PC-9 (cell line): ENCODE results near the gene PIK3CB. TPM values are rescaled to one million over a fixed set of nuclear protein-coding genes. Genes with fewer than 3 reads are reported as not detected.
"Not testable (repeated sequence)": the region's sequence is repeated elsewhere in the genome, so short reads cannot be mapped to it uniquely, and the experiment has no call there.

Experiments used
- BruUV-seq: library from RNA; stranded (reverse); fragments of 400-500 nt; replicated peaks from 2 replicates; lab custom pipeline; 2021; lab: Mats Ljungman, UMichigan
- CTCF ChIA-PET: fragments of 300-600 bp; sonication (Branson Sonifier 250); formaldehyde crosslinking; loops from one replicate; lab custom pipeline; 2022; ENCODE audit warnings: antibody characterized with exemption; lab: Charles Lee
- POLR2A ChIA-PET: fragments of 300-600 bp; sonication (Branson Sonifier 250); formaldehyde crosslinking; loops from one replicate; lab custom pipeline; 2022; ENCODE audit warnings: antibody characterized with exemption; ENCODE audit not compliant: unreplicated experiment; lab: Charles Lee
- DNase-seq, 2 experiments: peaks; one replicate each; pipeline versions ENCODE4 v3.0.0 to v3.0.0-alpha.2; 2015 to 2022; ENCODE audit warnings: mixed read lengths in 1 of 2
- H2AFZ ChIP-seq: fragments of 200-600 bp; sonication (generic); 2 replicates; pipeline ENCODE4 v1.8.1; 2017; ENCODE audit warnings: antibody characterized with exemption
- H3F3A ChIP-seq: fragments of 200-600 bp; sonication (generic); 2 replicates; pipeline ENCODE4 v1.8.1; 2017; ENCODE audit warnings: antibody characterized with exemption, mild to moderate bottlenecking, low read depth; ENCODE audit not compliant: insufficient read depth
- H3K27ac ChIP-seq: fragments of 200-600 bp; sonication (generic); 2 replicates; pipeline ENCODE4 v1.6.1; 2016; ENCODE audit warnings: mixed run types
- H3K27me3 ChIP-seq: fragments of 200-600 bp; sonication (generic); 2 replicates; pipeline ENCODE4 v1.6.1; 2016; ENCODE audit warnings: low read depth, mixed run types; ENCODE audit not compliant: insufficient read depth
- H3K36me3 ChIP-seq: fragments of 200-600 bp; sonication (generic); 2 replicates; pipeline ENCODE4 v1.6.1; 2016; ENCODE audit warnings: low read depth, mixed run types
- H3K4me1 ChIP-seq: fragments of 200-600 bp; sonication (generic); replicated peaks from 2 replicates; pipeline ENCODE4 v1.6.1; 2016; ENCODE audit warnings: mixed run types; ENCODE audit not compliant: insufficient read depth
- H3K4me2 ChIP-seq: fragments of 200-600 bp; sonication (generic); 2 replicates; pipeline ENCODE4 v1.6.1; 2017; ENCODE audit warnings: mixed run types
- H3K4me3 ChIP-seq: fragments of 200-600 bp; sonication (generic); 2 replicates; pipeline ENCODE4 v1.6.1; 2016; ENCODE audit warnings: mixed run types
- H3K79me2 ChIP-seq: fragments of 200-600 bp; sonication (generic); 2 replicates; pipeline ENCODE4 v1.6.1; 2017; ENCODE audit warnings: low read depth, mixed run types
- H3K9me2 ChIP-seq: fragments of 200-600 bp; sonication (generic); 2 replicates; pipeline ENCODE4 v1.8.1; 2017; ENCODE audit warnings: mild to moderate bottlenecking; ENCODE audit not compliant: insufficient read depth
- H3K9me3 ChIP-seq: fragments of 200-600 bp; sonication (generic); 2 replicates; pipeline ENCODE4 v1.8.1; 2016; ENCODE audit warnings: low read depth; ENCODE audit not compliant: insufficient read depth
- H4K20me1 ChIP-seq: fragments of 200-600 bp; sonication (generic); 2 replicates; pipeline ENCODE4 v1.8.1; 2017; ENCODE audit not compliant: insufficient read depth
- EZH2 ChIP-seq: fragments of 200-600 bp; sonication (generic); IDR thresholded peaks from 2 replicates; pipeline ENCODE4 v1.8.0; 2017; ENCODE audit warnings: antibody characterized with exemption, low read depth
- intact Hi-C: fragments of 100-400 bp; cut with micrococcal nuclease; formaldehyde crosslinking; loops from one replicate; pipeline ENCODE4 v1.10.0; 2022; ENCODE audit not compliant: unreplicated experiment
- total RNA-seq: library from RNA; stranded (reverse); gene quantifications from 2 replicates; pipeline ENCODE4 v1.2.3, GENCODE V29; 2021
- TF ChIP-seq, protein P1 (sequence below): fragments of 200-600 bp; sonication (generic); conservative IDR thresholded peaks from 2 replicates; pipeline ENCODE4 v1.6.1; 2017; ENCODE audit warnings: mixed run types, antibody characterized with exemption, mild to moderate bottlenecking, moderate library complexity

PIK3CB gene
- total RNA-seq, 1 experiment from 2014 or later = 47.8 TPM

DNA sequence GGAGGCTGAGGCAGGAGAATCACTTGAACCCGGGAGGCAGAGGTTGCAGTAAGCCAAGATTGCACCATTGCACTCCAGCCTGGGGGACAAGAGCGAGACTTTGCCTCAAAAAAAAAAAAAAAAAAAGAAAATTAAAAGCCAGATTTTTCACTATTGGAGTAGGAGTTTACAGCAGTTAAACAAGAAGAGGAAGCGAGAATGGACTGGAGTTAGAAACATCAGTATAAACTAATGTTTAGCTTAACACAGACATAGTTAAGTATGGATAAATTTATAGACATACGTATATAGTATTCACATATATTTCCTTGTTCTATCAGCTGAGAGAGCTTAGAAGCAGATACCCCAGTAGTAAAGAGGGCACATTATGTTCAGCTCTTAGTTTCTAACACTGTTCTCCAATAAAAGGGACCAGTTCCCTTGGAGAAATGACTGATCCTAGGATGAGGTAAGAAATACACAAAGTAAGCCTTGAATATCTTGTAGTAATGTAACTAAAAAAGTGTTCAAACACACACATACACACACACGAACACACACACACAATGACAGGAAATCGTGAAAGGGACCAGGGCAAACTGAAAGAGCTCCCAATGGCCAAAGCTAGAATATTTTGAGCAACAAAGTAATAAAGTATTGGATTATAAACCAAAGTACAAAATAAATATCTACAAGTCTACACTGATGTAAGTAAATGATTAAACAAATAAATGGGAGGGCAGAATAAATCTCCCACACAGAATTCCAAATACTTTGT is 25.1 kb downstream of the PIK3CB start:
- H3K4me2 ChIP-seq = no peak overlapping the region
- CTCF ChIA-PET = no interaction called here

DNA sequence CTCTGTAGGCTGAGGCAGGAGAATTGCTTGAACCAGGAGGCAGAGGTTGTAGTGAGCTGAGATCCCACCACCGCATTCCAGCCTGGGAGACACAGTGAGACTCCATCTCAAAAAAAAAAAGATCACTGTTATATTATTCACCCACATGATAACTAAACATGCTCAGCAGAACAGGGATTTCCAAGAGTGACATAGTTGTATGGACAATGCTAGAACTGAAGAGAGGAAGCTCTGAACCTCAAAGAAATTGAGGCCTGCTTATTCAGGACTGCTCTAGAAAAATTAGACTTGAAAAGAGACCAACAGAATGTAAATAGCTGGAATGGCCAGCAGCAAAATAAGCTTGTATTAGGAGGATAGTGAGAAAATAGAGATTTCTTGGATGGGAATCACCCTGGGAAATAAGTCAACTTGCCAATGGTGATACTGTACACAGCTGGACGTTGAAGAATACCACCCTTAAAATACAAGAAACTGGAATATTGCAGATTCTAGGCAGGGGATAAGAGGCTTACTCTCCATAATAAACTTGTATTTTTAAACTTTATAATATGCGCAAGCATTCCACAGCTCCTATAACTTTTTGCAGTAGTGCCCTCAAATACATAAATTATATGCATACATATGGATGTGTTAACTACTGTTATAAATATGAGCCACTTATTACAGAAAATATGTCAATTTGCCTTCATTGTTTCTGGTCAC is 28.2 kb downstream of the PIK3CB start:
- TF ChIP-seq, protein P1, sequence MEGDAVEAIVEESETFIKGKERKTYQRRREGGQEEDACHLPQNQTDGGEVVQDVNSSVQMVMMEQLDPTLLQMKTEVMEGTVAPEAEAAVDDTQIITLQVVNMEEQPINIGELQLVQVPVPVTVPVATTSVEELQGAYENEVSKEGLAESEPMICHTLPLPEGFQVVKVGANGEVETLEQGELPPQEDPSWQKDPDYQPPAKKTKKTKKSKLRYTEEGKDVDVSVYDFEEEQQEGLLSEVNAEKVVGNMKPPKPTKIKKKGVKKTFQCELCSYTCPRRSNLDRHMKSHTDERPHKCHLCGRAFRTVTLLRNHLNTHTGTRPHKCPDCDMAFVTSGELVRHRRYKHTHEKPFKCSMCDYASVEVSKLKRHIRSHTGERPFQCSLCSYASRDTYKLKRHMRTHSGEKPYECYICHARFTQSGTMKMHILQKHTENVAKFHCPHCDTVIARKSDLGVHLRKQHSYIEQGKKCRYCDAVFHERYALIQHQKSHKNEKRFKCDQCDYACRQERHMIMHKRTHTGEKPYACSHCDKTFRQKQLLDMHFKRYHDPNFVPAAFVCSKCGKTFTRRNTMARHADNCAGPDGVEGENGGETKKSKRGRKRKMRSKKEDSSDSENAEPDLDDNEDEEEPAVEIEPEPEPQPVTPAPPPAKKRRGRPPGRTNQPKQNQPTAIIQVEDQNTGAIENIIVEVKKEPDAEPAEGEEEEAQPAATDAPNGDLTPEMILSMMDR = no peak
- no peak for TF ChIP-seq EZH2
- Histone ChIP-seq H3K27ac (no peak overlapping the region), H3K9me2 (no peaks in the 10 kb centered on the region), H3K4me3 (no peak overlapping the region), H3K27me3 (no peaks in the 10 kb centered on the region), H3K79me2 (peaks cover 39% of the 10 kb centered on the region), H4K20me1 (peaks cover 7% of the 10 kb centered on the region; the same call in 1 of the 2 replicates), H3K36me3 (no peaks in the 10 kb centered on the region), H3K4me2 (no peak overlapping the region), H3K9me3 (no peaks in the 10 kb centered on the region), H3K4me1 (no peaks in the 10 kb centered on the region), H3F3A (no peaks in the 10 kb centered on the region), H2AFZ (no peak overlapping the region)
- POLR2A ChIA-PET = interaction anchor here (0.6 kb wide), 1 partner anchor 14 kb away, joined by 5 read pairs; no protein-coding TSS in a partner anchor
- intact Hi-C loops = no loop called here
- BruUV-seq = no TSS peak
- CTCF ChIA-PET = interaction anchor here (0.6 to 1.0 kb wide), 3 partner anchors 19 to 116 kb away, joined by 3 to 19 read pairs (median 4); no protein-coding TSS in a partner anchor
- DNase-seq = no peak

More for the DNA sequence above, 25.1 kb downstream of the PIK3CB start:
- Histone ChIP-seq H2AFZ (no peak overlapping the region), H3K36me3 (no peaks in the 10 kb centered on the region), H3K27me3 (no peaks in the 10 kb centered on the region), H3K4me3 (no peak overlapping the region), H3F3A (no peaks in the 10 kb centered on the region), H3K9me2 (no peaks in the 10 kb centered on the region), H3K9me3 (no peaks in the 10 kb centered on the region), H4K20me1 (no peaks in the 10 kb centered on the region), H3K27ac (no peak overlapping the region), H3K79me2 (peaks cover 40% of the 10 kb centered on the region), H3K4me1 (no peaks in the 10 kb centered on the region)
- BruUV-seq = no TSS peak
- intact Hi-C loops = no loop called here
- no peak for DNase-seq
- TF ChIP-seq, protein P1 = no peak
- TF ChIP-seq EZH2 = no peak
- POLR2A ChIA-PET = interaction anchor here (0.6 kb wide), 2 partner anchors 14 to 102 kb away, joined by 3 to 6 read pairs; no protein-coding TSS in a partner anchor

DNA sequence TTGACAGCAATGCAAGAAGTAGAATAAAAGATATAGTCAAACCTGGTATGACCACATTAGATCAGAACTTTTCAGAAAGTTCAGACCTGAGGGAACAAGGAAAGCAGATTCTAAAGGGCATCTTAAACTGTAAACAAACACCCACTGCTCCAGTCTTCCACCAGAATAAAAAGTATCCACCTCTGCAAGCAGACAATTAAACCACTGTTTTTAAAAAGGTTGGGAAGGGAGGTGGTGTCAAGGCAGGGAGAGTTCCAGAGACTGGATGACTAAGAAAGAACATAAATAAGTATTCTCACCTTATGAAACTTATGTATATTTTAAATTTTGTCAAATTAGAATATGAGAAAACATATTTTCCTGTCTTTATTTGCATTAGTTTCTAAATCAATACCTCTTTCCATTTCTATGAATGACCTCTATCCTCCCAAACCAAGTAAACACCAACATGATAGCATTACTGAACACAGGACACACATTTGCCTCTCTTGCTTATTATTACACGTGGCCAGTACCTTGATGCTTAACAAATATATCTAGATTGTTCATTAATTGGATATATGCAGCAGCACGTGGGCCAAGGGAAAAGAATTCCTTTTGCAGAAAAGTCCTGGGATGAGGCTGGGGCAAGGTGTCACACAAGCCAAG is 31.6 kb downstream of the PIK3CB start:
- no peak overlapping the region for H2AFZ ChIP-seq
- BruUV-seq = no TSS peak
- no peaks in the 10 kb centered on the region for H3K4me1 ChIP-seq
- no peaks in the 10 kb centered on the region for H3K27me3 ChIP-seq
- H3K4me2 ChIP-seq = no peak overlapping the region
- DNase-seq = no peak
- H3K9me3 ChIP-seq = no peaks in the 10 kb centered on the region
- H3F3A ChIP-seq = no peaks in the 10 kb centered on the region
- H3K9me2 ChIP-seq = no peaks in the 10 kb centered on the region
- peaks cover 7% of the 10 kb centered on the region; the same call in 1 of the 2 replicates for H4K20me1 ChIP-seq
- POLR2A ChIA-PET = interaction anchor here (0.5 kb wide), 1 partner anchor 24 kb away, joined by 13 read pairs; no protein-coding TSS in a partner anchor
- H3K79me2 ChIP-seq = peaks cover 27% of the 10 kb centered on the region
- H3K27ac ChIP-seq = no peak overlapping the region
- no peaks in the 10 kb centered on the region for H3K36me3 ChIP-seq
- CTCF ChIA-PET = no interaction called here
- TF ChIP-seq, protein P1 = no peak
- TF ChIP-seq EZH2 = no peak
- intact Hi-C loops = no loop called here
- H3K4me3 ChIP-seq = no peak overlapping the region

DNA sequence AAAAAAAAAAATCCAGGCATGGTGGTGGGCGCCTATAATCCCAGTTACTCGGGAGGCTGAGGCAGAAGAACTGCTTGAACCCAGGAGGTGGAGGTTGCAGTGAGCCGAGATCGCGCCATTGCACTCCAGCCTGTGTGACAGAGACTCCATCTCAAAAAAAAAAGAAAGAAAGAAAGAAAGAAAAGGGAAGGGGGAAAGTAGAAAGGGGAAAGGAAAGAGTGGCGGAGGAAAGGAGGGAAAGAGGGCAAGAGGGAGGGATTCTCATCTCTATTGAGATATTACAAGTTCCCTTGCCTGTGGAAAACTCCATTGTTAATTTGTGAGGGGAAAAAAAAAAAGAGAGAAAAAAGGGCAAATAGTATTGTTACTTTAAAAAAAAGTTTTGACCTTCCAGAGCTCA is 32.5 kb downstream of the PIK3CB start:
- intact Hi-C loops, H3K4me2 ChIP-seq, H3K9me3 ChIP-seq, H3K4me3 ChIP-seq, H2AFZ ChIP-seq, H4K20me1 ChIP-seq, H3F3A ChIP-seq, CTCF ChIA-PET, H3K27ac ChIP-seq, BruUV-seq, H3K9me2 ChIP-seq, H3K36me3 ChIP-seq, DNase-seq, H3K27me3 ChIP-seq, H3K4me1 ChIP-seq: not testable (repeated sequence)
- H3K79me2 ChIP-seq = peaks cover 31% of the 10 kb centered on the region
- POLR2A ChIA-PET = interaction anchor here (0.6 kb wide), 1 partner anchor 632 kb away, joined by 4 read pairs; no protein-coding TSS in a partner anchor
